ENCODE data around the gene MRPS7. TPM values are rescaled to one million over a fixed set of nuclear protein-coding genes. Genes with fewer than 3 reads are reported as not detected.
"Not testable (repeated sequence)": the region's sequence is repeated elsewhere in the genome, so short reads cannot be mapped to it uniquely, and the experiment has no call there.

The MRPS7 gene
- total RNA-seq, 1 experiment from 2014 or later = 112 TPM

DNA sequence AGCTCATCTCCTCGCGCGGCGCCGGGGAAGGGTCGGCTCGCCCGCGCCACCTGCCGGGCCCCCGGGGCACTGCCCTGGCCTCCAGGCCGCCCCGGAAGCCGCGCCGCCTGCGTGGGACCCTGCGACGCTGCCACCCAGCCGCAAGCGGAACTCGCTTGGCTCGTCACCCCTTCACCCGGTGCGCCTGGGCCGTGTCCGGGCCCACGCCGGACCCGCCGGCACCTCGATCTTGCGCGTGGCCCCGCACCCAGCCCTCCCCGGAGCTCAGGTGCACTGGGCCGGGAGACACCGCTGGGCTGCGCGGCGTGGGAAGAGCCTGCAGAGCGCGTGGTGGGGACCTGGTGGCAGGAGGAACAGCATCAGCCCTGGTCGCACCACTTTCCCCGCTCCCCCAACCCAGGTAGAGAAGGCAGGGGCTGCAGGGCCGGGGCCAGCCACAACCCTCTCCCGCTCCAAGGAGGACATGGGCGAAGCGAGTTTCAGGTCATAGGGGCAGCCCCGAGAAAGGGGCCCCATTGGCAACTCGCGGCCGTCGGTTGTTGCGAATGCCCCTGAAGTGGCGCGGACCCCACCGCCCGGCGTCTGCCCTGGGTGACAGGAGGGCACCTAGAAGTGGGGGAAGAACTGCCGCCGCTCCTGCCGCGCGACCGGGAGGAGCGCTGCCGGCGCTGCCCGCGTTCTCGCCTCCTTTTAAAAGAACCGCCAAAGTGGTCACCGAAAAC is 9.7 kb downstream of the MRPS7 start:
- peak; percentile 53 for DNase-seq (ENCODE audit: low spot score)

DNA sequence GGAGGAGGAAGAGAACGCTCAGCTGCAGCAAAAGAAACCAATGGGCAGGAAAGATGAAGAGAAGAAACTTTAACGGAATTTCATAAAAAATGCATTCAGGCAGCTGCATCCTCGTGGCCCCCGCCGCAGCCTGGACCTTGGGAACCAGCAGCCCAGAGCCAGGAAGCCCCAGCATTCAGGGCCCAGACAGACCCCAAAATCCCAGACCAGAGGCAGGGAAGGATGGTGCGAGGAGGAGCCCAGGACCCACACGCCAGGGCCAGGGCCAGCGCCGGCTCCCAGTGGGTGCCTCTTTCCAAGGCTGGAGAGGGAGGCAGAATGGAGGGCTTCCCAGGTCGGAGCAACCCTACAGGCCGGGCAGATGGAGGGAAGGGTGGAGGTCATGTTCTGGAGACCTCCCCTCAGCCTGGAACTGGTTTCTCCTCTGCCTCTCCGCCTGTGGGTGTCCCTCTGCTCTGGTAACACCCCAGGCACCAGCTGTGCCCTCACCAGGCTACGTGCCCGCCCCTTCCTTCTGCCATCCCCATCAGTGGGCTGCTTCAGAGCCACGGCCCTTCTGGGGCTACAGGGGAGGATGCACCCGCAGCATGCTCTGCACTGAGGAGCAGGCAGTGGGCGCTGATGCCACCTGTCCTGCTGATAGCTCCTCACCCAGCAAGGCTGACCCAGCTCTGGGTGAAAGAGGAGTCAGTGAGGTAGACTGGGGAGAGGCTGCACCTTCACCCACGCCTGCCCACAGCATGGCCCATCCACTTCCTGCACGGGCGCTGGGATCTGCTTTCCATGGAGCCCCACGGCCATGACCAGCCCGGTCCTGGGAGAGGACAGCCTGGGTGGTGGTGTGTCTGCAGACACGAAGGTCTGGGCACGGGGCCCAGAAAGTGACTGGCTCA is 10.5 kb downstream of the MRPS7 start:
- DNase-seq (ENCODE audit: low spot score) = no peak

DNA sequence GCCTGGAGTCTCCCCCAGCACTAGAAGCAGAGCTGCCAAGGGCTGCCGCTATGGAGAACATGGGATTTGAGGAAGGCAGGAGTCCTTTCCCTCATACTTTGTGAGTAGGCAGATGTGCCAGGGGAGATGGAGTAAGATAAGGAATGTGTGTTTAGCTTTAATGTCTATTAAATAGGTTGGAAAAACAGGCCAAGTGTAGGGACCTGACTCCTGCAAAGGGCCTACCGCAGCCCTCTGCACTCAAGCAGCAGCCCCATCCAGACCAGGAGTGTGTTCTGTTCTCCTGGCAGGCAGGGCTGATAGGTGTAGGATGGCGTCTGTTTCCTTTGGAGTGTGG is 11.1 kb downstream of the MRPS7 start:
- DNase-seq (ENCODE audit: low spot score) = no peak

DNA sequence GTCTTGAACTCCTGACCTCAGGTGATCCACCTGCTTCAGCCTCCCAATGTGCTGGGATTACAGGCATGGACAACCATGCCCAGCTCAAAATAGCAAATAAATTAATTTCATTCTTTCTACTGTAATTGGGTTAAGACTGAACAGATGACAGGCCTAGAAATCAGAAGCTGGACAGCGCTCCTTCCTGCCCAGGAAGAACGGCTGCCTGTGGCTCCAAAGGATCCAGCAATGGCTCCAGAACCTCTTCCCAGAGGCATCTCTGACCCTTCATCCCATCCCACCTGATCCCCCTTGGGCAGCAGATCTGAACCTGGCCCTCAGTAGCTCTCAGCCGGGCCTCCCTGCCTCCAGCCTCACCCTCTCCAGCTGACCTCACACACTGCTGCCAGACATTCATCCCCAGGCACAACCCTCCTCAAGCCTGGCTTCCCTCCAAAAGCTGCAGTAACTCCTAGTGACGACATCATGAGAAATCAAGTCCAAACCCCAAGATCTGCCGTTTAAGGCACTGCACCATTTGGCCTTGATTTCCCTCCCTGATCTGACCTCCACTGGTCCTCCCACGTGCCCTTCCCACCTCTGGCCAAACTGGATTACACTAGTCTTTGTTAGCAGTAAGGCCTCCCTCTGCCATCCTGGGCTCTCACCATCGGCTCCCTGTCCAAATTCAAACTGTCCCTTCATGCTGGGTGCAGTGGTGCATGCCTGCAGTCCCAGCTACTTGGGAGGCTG is 12.5 kb downstream of the MRPS7 start:
- DNase-seq (ENCODE audit: low spot score) = no peak

DNA sequence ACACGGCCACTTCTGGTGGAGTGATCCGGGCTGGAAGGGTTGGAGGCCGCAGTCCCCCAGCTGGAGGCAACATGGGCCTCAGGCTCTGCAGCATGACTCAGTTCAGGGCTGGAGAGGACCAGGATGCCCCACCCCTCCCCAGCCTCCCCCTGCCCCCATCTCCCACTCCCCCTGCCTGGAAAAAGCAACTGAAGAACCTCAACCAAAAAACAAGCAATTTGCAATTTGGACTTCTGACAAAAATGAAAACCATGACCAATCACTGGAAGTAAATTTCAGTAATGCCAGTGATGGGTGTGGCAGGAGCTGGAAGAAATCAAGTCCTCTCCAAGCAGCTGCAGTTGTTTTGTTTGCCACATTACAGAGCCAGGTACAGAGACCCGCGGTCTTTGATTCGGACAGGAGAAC is 16.0 kb downstream of the MRPS7 start:
- no peak for DNase-seq (ENCODE audit: low spot score)

DNA sequence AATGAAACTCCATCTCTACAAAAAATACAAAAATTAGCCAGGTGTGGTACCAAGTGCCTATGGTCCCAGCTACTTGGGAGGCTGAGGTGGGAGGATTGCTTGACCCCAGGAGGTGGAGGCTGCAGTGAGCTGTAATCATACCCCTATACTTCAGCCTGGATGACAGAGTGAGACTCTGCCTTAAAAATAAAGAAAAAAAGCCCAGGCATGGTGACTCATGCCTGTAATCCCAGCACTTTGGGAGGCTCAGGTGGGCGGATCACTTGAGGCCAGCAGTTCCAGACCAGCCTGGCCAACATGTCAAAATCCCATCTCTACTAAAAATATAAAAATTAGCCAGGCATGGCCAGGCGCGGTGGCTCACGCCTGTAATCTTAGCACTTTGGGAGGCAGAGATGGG is 18.5 kb downstream of the MRPS7 start:
- not testable (repeated sequence) for DNase-seq (ENCODE audit: low spot score)

DNA sequence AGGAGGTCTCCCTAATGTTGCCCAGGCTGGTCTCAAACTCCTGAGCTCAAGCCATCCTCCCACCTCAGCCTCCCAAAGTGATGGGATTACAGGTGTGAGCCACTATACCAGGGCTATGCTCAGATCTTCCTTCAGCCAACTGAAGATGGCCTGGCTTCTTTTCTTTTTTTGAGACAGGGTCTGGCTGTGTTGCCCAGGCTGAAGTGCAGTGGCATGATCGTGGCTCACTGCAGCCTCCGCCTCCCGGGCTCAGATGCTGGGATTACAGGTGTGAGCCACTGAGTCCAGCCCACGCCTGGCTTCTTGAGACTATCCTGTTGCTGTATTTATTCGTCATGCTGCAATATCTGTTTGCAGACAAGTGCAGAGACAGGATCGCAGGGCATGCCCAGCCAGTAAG is 23.4 kb downstream of the MRPS7 start:
- no peak for DNase-seq (ENCODE audit: low spot score)

DNA sequence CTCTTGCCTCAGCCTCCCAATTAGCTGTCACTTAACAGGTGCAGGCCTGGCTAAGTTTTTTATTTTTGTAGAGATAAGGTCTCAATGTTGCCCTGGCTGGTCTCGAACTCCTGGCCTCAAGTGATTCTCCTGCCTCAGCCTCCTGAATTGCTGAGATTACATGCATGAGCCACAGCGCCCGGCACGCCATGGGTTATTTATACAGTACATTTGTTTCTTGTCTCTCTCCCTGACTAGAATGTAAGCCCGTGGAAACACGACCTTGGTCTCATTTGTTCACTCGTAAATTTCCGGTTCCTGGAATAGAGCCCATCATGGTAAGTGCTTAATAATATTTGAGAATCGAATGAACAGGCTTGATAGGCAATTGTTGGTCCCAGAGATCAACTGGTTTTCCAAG is 25.5 kb downstream of the MRPS7 start:
- DNase-seq (ENCODE audit: low spot score) = no peak

DNA sequence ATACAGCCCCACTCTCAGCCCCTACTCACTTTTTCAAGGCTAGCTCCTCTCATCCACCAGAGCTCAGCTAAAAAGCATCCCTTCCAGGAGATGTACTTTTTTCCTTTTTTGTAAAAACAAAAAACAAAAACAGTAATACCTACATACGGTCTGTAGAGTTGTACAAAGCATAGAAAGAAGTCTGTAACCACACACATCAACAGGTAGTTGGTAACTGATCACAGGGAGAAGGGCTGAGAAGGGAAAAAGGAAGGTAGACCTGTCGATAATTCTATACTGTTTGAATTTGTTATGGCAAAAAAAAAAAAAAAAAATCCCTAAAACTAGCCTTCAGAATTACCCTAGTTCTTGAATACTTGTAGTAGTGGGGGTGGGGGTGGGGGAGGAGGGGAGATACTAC is 26.7 kb downstream of the MRPS7 start:
- DNase-seq (ENCODE audit: low spot score) = no peak

DNA sequence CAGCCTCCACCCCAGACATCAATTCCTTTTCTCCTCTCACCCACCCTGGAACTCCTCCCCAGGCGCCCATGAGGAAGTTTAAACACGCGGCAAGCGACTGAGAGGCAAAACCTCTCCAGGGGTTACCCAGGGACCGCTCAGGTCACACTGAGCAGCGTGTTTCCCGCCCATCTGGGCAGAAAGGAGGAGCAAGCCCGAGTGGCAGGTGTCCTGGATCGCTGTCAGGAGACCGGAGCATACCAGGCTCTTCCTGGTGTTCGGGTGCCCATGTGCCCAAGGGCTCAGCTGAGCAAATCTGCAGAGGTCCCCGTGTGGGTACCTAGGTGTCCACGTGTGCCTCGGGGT is 27.1 kb downstream of the MRPS7 start:
- DNase-seq (ENCODE audit: low spot score) = no peak

DNA sequence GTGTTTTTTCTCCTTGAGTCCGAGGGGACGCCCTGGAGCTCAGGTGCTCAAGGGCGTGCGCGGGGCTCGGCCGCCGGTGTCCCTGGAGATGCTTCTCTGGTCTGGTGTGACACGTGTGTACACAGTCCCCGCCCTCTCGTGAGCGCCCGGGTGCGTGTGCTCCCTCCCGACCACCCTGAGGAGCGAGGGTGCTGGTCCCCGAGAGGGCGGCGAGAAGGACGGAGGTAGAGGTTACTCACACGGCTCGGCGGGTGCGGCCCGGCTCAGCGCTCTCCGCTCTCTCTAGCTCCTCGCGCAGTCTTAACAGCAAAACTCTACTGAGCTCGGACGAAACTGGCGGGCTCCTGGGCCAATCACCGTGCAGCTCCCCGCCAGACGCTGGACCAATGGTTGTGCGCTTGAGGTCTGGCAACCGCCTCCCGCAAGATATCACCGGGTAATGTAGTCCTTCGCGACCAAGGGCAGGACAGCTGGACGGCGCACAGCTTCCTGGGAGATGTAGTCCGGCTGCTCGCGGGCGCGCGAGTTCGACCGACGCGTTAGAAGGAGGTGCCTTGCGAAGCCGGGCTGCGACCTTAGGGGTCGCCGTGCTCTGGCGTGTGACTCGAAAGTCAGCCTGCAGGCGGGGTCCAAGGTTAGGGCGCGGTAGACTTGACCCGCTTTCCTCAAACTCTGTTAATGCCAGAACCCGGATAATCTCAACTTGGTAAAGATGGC is 27.6 kb downstream of the MRPS7 start, which contains the start of gene SLC25A19:
TSS of gene SLC25A19 (minus strand) at position 319 of the 717 bp plus-strand sequence. CDS start 2,669 bp downstream, outside the sequence.
- DNase-seq (ENCODE audit: low spot score) = peak; percentile 100

DNA sequence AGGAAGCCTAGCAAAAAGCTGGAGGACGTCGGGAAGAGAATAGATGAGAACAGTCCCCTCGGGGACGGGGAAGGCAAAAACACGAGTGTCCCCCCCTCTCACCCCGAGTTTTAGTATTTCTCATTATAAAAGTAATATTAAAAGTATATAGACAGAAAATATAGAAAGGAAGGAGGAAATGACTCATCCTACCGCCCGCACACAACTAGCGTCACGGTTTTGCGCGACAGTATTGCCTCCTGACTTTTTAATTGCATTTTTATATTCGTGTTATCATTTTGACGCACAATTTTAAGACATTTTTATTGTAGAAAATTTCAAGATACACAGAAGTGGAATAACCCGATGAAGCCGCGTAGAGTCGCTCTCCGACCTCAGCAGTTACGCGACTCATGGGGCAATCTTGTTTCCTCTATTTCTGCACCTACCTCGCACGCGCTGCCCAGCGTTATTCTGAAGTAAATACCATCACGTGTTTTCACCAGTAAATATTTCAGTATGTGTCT is 28.2 kb downstream of the MRPS7 start:
- no peak for DNase-seq (ENCODE audit: low spot score)

DNA sequence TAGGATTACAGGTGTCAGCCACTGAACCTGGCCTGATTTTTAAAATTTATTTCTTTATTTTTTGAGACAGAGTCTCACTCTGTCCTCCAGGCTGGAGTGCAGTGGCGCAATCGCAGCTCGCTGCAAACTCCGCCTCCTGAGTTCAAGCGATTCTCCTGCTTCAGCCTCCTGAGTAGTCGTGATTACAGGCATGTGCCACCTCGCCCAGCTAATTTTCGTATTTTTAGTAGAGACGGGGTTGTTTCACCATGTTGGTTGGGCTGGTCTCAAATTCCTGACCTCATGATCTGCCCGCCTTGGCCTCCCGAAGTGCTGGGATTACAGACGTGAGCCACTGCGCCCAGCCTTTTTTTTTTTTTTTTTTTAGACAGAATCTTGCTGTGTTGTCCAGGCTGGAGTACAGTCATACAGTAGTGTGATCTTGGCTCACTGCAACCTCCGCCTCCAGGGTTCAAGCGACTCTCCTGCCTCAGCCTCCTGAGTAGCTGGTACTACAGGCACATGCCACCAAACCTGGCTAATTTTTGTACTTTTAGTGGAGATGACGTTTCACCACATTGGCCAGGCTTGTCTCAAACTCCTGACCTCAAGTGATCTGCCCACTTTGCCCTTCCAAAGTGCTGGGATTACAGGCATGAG is 31.2 kb downstream of the MRPS7 start:
- DNase-seq (ENCODE audit: low spot score) = not testable (repeated sequence)

DNA sequence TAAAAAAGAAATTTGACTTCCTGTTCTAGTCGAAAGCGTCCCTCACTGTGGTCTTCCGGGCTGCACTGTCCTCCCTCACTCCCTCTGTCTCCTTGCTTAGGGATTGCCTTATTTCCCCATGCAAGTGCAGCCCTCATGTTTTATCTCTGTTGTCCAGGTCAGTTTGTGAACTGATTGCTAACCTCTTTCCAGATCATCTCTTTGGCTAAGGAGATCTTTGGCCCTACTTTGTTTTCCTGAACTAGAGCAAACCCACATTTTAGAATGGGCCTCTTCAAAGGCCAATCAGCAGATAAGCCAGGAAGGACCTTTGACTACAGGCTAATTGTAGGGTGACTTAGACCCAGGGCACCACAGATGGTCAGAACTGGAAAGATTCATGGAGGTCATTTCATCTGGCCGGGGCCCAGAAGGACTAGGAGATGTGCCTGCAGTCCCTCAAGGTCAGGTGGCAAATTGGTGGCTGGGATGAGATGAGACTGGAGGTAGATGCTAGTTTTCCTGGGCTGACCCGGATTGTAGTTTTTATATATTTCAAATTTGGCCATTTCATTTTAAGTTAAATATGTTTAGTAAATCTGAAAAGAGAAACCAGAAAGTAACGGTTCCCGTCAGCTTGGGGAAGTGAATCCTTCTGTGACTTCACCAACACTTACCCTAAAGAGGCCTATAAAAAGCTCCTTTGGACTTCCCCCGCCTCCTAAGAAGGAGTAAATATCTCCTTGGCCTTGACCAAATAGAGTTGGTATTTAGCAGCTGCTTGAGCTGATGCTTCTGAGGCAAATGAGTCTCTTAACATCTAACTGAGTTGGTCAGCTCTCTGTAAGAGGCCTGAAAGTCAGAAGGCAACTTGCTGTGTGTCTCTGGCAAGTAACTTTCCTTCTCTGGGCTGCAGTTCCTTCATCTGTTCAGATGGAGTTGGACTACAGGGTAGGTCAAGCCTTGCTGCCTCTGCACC is 33.8 kb downstream of the MRPS7 start:
- no peak for DNase-seq (ENCODE audit: low spot score)

DNA sequence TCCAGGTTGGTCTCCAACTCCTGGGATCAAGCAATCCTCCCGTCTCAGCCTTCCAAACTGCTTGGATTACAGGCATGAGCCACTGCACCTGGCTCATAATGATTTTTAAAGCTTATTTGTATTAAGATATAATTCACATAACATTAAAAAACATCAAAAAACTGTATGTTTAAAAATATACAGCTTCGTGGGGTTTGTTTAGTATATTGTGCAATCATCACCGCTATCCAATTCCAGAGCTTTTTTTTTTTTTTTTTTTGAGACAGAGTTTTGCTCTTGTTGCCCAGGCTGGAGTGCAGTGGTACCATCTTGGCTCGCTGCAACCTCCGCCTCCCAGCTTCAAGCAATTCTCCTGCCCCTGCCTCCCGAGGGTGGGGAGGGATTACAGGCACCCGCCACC is 38.6 kb downstream of the MRPS7 start:
- no peak for DNase-seq (ENCODE audit: low spot score)

DNA sequence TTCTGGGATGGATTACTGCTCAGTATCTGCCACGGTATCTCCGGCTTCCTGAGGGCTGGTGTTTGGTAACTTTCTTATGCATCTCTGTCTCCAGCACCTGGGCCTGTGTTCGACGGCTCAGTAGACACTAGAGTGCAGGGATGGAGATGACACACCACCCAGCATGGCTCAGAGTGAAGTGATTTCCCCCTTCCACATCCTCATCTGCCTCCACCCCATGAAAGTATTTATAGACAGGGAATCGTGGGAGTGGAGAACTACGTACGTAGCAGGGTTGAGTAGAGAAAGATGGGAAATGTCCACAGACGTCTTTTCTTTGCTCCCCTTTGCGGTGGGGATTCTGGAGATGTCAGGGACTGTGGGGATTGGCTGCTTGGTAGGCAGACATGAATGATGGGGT is 39.4 kb downstream of the MRPS7 start:
- DNase-seq (ENCODE audit: low spot score) = no peak

DNA sequence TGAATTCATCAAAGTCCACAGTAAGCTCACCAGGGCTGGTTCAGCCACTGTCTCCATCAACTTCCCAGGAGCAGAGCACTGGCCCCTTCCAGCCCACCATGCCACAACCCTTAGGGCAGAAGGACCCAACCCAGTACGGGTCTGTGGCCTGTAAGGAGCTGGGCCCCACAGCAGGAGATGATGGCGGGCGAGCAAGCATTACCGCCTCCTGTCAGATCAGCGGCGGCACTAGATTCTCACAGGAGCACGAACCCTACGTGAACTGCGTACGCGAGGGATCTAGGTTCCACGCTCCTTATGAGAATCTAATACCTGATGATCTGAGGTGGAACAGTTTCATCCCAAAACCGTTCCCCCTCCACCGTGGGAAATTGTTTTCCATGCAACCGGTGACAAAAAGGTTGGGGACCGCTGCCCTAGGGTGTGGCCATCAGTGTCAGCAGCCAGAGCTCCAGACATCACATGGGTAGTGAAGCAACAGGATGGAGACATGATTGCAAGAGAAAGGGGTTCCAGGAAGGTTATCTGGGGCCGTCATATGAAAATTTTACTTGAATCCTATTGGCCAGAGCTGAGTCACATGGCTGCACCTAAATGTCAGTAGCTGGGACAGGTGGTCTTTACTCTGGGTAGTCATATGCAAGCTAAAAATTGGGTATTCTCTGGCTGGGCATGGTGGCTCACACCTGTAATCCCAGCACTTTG is 40.0 kb downstream of the MRPS7 start:
- DNase-seq (ENCODE audit: low spot score) = no peak

DNA sequence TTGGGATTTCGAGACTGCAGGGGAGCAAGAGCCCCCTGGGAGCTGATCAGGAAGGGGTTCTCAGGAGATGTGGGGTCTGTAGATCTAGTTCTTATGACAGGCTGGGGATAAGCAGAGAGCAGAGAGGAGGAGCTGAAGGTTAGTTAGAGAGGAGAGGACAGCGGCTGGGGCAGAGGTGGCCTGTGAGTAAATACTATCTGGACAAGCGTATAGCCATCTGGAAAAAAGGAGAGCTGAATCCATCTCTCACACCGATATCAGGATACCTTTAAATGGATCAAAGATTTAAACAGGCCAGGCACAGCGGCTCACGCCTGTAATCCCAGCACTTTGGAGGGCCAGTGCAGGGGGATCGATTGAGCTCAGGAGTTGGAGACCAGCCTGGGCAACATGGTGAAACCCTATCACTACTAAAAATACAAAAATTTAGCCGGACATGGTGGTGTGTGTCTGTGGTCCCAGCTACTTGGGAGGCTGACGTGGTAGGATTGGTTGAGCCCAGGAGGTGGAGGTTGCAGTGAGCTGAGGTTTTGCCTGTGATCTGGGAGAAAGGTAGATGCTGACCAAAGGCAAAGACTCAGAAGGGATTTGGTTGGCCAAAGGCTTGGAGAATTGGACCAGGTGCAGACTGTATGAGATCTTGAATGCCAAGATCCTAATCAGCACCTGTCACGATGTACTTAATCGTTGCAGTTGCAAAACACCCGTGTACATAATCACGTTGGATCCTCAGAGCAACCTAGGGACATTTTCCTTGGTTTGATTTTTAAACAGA is 46.5 kb downstream of the MRPS7 start:
- no peak for DNase-seq (ENCODE audit: low spot score)
